Measurements from ENCODE around the gene CDK2. TPM values are rescaled to one million over a fixed set of nuclear protein-coding genes. Genes with fewer than 3 reads are reported as not detected.

CDK2 gene
- total RNA-seq, 2 donors from 2014 or later: 5.4 to 13.8 TPM

- TF ChIP-seq CTCF (IDR thresholded peaks at IDR 0.05): no peak
- Histone ChIP-seq H3K4me1 (peaks cover 0 to 32% of the 10 kb centered on the region in 2 donors), H3K27me3 (no peaks in the 10 kb centered on the region), H3K27ac (peak overlapping the region; percentile 93 to 95), H3K4me3 (peak overlapping the region; percentile 61 to 66), H3K36me3 (no peaks in the 10 kb centered on the region), H3K9me3 (no peaks in the 10 kb centered on the region)
- no peak for DNase-seq (ENCODE audit: low spot score)
Observed at GRCh38 chr12:55972456-55972855, 5.8 kb downstream of the CDK2 start.

- no peak for DNase-seq (ENCODE audit: low spot score)
- Histone ChIP-seq H3K27me3 (no peaks in the 10 kb centered on the region), H3K36me3 (no peaks in the 10 kb centered on the region), H3K9me3 (no peaks in the 10 kb centered on the region), H3K4me1 (peaks cover 0 to 27% of the 10 kb centered on the region in 2 donors), H3K27ac (peak overlapping the region; percentile 93 to 95), H3K4me3 (peak overlapping the region; percentile 61 to 66)
- TF ChIP-seq CTCF (IDR thresholded peaks at IDR 0.05): no peak
Observed at GRCh38 chr12:55972911-55973598, 6.4 kb downstream of the CDK2 start.

- DNase-seq (ENCODE audit: low spot score): peak; percentile 100
- Histone ChIP-seq H3K36me3 (no peaks in the 10 kb centered on the region), H3K27me3 (no peaks in the 10 kb centered on the region), H3K27ac (peak within 1 kb of the TSS; percentile 95), H3K4me1 (peaks cover 0 to 27% of the 10 kb centered on the region in 2 donors), H3K9me3 (no peaks in the 10 kb centered on the region), H3K4me3 (peak within 1 kb of the TSS; percentile 94 to 96)
- TF ChIP-seq CTCF (IDR thresholded peaks at IDR 0.05): no peak
Observed at GRCh38 chr12:55973599-55974307, 7.1 kb downstream of the CDK2 start, which contains the start of gene RAB5B. Gene RAB5B (plus strand): TSS chr12:55974078. CDS start chr12:55986961, 12,883 bp downstream.

GRCh38 chr12:55974308-55974730, 7.7 kb downstream of the CDK2 start:
- TF ChIP-seq CTCF (IDR thresholded peaks at IDR 0.05): no peak
- Histone ChIP-seq H3K27me3 (no peaks in the 10 kb centered on the region), H3K27ac (peak overlapping the region; percentile 95), H3K4me1 (peaks cover 0 to 27% of the 10 kb centered on the region in 2 donors), H3K36me3 (no peaks in the 10 kb centered on the region), H3K4me3 (peak overlapping the region; percentile 94 to 96), H3K9me3 (no peaks in the 10 kb centered on the region)
- DNase-seq (ENCODE audit: low spot score): peak; percentile 69

- no peaks in the 10 kb centered on the region for H3K27me3 ChIP-seq
- peaks cover 3% of the 10 kb centered on the region for H3K36me3 ChIP-seq
- no peak for TF ChIP-seq CTCF (IDR thresholded peaks at IDR 0.05)
- H3K27ac ChIP-seq: no peak overlapping the region
- no peaks in the 10 kb centered on the region for H3K9me3 ChIP-seq
- H3K4me3 ChIP-seq: no peak overlapping the region
- DNase-seq (ENCODE audit: low spot score): no peak
- peaks cover 0 to 21% of the 10 kb centered on the region in 2 donors for H3K4me1 ChIP-seq
Observed at GRCh38 chr12:55978393-55978792, 11.8 kb downstream of the CDK2 start.
